HG02870 (cell line): Measurements from ENCODE around the gene PTPRB.
"Not testable (repeated sequence)": the region's sequence is repeated elsewhere in the genome, so short reads cannot be mapped to it uniquely, and the experiment has no call there.

ENCODE experiments used
- ATAC-seq: cut with Tn5 transposase; IDR thresholded peaks from one replicate; pipeline ENCODE4 v1.9.1; 2021; ENCODE audit warnings: mild to moderate bottlenecking, moderate library complexity; ENCODE audit not compliant: unreplicated experiment

PTPRB gene

DNA sequence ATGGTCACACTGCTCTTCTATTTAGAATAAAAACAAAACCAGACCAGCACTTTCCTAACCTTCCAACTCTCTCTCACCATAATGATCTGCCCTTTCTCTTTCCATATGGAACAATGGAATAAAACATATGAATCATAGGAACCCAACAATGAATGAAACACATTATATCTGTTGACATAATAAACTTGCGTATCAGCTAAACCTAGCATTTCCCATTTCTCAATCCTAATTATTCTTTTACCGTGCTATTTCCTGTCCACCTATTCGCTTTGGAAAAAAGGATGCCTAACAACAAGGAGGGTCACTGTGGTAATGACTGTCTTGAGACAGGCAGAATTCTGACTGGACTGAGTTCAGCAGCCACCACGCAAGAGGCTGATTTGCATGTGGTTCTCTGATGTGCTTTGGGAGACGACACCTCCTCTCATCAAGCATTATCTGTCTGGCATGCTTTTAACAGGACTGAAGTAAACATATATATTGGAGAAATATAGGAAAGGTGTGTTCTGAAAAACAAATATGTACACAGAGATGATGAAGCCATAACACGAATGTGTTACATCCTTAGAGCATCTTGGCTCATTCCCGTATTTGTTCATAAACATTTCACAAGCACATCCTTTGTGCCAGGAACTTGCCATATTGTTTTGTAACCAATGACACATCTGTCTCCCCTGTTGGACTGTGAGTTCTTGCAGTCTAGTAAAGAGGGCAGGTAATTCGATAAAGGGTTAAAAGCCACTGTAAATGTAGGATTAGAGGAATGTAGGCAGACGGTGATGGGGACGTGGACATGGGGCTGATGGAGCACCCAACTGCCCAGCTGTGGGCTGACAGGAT lies 87.7 kb downstream of the PTPRB start:
- no peak for ATAC-seq

GRCh38 chr12:70543444-70543843 lies 93.8 kb downstream of the PTPRB start:
- no peak for ATAC-seq

GRCh38 chr12:70540996-70541395 lies 96.2 kb downstream of the PTPRB start:
- no peak for ATAC-seq

GRCh38 chr12:70536650-70537049 lies 100.6 kb downstream of the PTPRB start:
- no peak for ATAC-seq

DNA sequence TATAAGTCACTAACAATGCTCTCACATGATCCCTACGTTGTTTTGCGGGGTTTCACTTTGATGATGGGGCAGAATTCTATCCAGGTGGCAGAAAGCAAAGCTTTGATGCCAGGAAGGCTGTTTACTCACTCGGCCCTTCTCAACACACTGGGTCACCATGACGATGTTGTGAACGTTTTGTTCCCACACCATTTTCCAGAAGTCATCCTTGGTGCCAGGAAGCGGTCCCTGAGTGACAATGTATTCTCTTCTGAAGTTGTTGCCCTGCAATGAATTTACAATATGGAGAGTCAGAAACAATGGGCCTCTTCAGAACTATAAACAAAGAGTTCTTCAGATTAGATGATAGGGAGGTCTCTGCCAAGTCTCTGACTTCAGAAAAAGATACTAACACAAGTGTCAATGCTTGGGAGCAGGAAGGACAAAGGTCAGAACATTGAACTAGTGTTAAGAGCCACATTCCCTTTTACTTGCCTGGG lies 101.3 kb downstream of the PTPRB start:
- ATAC-seq = no peak

GRCh38 chr12:70534466-70534865 lies 102.8 kb downstream of the PTPRB start:
- no peak for ATAC-seq

- no peak for ATAC-seq
Observed at GRCh38 chr12:70529647-70530046, 107.6 kb downstream of the PTPRB start.

DNA sequence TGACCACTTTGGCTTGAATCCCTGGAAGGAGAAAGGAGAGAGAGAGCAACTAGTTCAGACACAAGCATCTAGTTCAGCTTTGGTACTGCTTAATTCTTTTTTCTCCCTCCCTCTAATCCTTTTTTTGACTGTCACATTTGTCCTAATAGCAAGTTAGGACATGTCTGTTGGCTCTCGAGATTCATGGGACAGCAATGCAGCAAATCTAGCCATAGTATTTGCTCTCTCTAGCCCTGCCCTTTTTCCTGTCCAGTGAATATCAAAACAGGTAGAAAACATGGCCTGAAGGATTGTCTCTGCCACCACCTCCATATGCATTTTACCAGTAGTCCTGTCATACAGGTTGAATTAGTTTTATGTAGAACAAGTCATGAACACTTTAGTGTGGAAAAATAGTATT lies 116.4 kb downstream of the PTPRB start:
- ATAC-seq = no peak

- ATAC-seq = no peak
Observed at GRCh38 chr12:70513426-70513825, 123.8 kb downstream of the PTPRB start.

GRCh38 chr12:70508178-70508577 lies 129.1 kb downstream of the PTPRB start:
- no peak for ATAC-seq

DNA sequence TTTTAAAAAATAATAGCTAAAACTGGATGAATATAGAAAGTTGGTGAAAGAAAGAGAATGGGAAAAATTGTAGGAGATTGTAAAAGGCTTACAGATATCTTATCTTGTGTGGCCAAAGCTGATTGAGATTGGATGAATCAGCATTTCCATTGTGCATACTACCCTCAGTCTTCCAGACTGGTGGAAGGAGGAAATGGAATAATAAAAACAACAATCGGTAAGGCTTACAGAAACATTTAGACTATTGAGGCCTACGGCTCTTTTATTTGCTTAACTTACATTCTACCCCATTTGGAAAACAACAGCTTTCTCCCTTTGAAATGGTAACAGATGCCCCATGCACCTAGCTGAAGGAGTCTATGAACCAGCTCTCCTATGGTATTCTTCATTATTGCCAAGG lies 129.8 kb downstream of the PTPRB start:
- ATAC-seq = no peak

GRCh38 chr12:70497508-70497907 lies 139.7 kb downstream of the PTPRB start:
- no peak for ATAC-seq

DNA sequence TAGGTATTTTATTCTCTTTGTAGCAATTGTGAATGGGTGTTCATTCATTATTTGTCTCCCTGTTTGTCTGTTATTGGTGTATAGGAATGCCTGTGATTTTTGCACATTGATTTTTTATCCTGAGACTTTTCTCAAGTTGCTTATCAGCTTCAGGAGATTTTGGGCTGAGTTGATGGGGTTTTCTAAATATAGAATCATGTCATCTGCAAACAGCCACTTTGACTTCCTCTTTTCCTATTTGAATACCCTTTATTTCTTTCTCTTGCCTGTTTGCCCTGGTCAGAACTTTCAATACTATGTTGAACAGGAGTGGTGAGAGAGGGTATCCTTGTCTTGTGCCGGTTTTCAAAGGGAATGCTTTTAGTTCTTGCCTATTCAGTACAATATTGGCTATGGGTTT lies 144.3 kb downstream of the PTPRB start:
- not testable (repeated sequence) for ATAC-seq

DNA sequence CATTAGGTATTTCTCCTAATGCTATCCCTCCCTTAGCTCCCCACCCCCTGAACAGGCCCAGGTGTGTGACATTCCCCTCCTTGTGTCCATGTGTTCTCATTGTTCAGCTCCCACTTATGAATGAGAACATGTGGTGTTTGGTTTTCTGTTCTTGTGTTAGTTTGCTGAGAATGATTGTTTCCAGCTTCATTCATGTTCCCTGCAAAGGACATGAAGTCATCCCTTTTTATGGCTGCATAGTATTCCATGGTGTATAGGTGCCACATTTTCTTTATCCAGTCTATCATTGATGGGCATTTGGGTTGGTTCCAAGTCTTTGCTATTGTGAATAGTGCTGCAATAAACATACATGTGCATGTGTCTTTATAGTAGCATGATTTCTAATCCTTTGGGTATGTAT lies 146.3 kb downstream of the PTPRB start:
- not testable (repeated sequence) for ATAC-seq

DNA sequence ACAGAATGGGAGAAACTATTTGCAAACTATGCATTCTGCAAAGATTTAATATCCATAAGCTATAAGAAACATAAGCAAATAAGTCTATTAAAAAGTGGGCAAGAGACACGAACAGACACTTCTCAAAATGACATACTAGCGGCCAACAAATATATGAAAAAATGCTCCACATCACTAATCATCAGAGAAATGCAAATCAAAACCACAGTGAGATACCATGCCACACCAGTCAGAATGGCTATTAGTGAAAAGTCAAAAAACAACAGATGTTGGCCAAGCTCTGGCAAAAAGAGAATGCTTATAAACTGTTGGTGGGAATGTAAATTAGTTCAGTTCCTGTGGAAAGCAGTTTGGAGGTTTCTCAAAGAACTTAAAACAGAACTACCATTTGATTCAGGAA lies 149.8 kb downstream of the PTPRB start:
- ATAC-seq = no peak

DNA sequence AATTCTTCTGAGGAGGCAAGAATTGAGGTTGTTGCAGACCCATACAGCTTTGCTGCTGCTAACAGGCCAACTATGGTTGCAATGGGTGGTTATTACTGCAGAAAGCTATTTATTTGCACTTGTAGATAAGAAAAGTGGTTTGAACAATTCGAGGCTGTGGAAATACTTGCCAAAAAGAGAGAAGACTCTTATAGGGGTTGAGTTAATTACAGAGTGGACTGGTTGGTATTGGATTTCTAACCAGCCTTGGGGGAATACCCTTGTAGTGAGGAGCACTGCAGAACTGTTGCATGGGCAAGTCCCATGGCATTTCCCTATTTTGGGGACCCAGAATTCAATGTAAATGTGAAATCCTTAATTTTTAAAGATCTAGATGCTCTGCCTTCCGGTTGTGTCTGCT lies 150.6 kb downstream of the PTPRB start:
- ATAC-seq = no peak

DNA sequence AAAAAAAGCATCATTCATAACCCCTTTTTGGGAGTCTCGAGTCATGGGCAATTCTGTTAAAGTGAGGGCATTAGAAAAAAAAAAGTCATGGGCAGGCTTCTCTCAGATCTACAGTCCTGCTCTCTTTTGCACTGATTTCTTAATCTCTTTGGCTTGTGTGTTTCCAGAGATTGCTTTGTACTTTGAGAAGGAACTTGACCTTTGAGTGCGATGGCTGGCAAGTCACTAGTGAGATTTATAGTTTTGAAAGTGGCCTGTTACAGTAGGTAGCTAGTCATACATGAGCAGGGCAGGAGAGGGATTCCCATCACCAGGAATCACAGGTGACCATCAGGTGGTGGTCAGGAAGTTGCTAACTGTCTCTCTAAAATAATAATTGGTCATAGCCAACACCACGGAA lies 151.5 kb downstream of the PTPRB start:
- no peak for ATAC-seq

DNA sequence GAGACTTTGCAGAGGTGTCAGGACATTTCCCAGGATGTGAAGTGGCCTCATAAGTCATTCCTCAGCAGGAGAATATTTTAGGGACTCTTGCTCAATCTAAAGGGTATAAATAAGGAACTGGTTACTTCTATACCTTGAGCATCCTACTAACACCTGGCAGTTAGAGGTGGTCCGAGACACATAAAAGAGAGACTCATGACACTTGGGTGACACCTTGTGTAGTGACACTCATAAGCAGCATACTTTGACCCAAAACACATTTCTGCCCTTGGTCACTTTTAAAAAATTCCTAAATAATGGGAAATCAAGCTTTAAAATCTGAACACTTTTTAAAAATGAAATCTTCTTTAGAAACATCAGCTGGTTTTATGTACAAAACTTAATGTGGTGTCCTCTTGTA lies 152.8 kb downstream of the PTPRB start:
- ATAC-seq = no peak

DNA sequence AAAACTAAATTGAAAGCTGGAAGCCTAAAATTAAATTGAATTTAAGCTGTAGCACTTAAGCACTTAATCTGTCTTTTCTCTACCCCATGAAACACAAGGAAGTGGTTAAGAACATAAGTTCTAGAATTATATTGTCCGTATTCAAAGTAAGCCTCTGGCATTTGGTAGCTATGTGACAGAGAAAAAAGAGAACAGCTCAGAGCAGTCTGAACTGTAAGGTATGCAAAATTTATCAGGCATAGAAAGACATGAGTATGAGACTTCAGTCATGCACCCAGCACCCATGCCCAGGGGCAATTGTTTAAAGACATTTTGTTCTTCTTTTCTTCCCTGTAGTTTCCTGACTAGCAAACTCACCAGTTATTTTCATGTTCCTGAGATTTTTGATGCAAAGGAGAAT lies 154.5 kb downstream of the PTPRB start:
- ATAC-seq = no peak

GRCh38 chr12:70469221-70469820 lies 167.9 kb downstream of the PTPRB start:
- ATAC-seq = no peak

GRCh38 chr12:70468741-70469140 lies 168.5 kb downstream of the PTPRB start:
- no peak for ATAC-seq

- no peak for ATAC-seq
Observed at GRCh38 chr12:70467918-70468733, 169.1 kb downstream of the PTPRB start.
